Measurements from ENCODE around the gene LRRC8C.

LRRC8C gene

GRCh38 chr1:89708751-89709375, 75.9 kb downstream of the LRRC8C start:
- FAIRE-seq, result peak; percentile 84

- no peak for FAIRE-seq
These were observed 77.7 kb downstream of the LRRC8C start for GRCh38 chr1:89710498-89711139.

- peak; percentile 17 for FAIRE-seq
These were observed 78.3 kb downstream of the LRRC8C start for GRCh38 chr1:89711140-89711778.

GRCh38 chr1:89712420-89712819, 79.5 kb downstream of the LRRC8C start:
- no peak for FAIRE-seq

GRCh38 chr1:89715677-89716076, 82.8 kb downstream of the LRRC8C start:
- FAIRE-seq, result peak; percentile 17

- peak; percentile 96 for FAIRE-seq
These were observed 86.8 kb downstream of the LRRC8C start for GRCh38 chr1:89719502-89720306.

GRCh38 chr1:89720839-89721238, 87.9 kb downstream of the LRRC8C start:
- FAIRE-seq, result no peak

GRCh38 chr1:89721351-89721750, 88.4 kb downstream of the LRRC8C start:
- FAIRE-seq, result peak; percentile 80

GRCh38 chr1:89723144-89723543, 90.2 kb downstream of the LRRC8C start:
- FAIRE-seq, result no peak

GRCh38 chr1:89723863-89724262, 90.9 kb downstream of the LRRC8C start:
- no peak for FAIRE-seq

- FAIRE-seq, result no peak
These were observed 91.6 kb downstream of the LRRC8C start for GRCh38 chr1:89724369-89725010.

GRCh38 chr1:89725011-89725370, 92.1 kb downstream of the LRRC8C start:
- no peak for FAIRE-seq

- no peak for FAIRE-seq
These were observed 92.7 kb downstream of the LRRC8C start for GRCh38 chr1:89725631-89726030.

- FAIRE-seq, result no peak
These were observed 94.8 kb downstream of the LRRC8C start for GRCh38 chr1:89727517-89728312.

GRCh38 chr1:89728381-89728780, 95.5 kb downstream of the LRRC8C start:
- FAIRE-seq, result no peak

GRCh38 chr1:89732206-89732605, 99.3 kb downstream of the LRRC8C start:
- FAIRE-seq, result no peak

GRCh38 chr1:89732643-89733222, 99.8 kb downstream of the LRRC8C start:
- FAIRE-seq, result no peak

- no peak for FAIRE-seq
These were observed 100.8 kb downstream of the LRRC8C start for GRCh38 chr1:89733748-89734147.

GRCh38 chr1:89734442-89734841, 101.5 kb downstream of the LRRC8C start:
- no peak for FAIRE-seq

GRCh38 chr1:89735479-89735878, 102.6 kb downstream of the LRRC8C start:
- no peak for FAIRE-seq

GRCh38 chr1:89736937-89737733, 104.2 kb downstream of the LRRC8C start:
- FAIRE-seq, result peak; percentile 77
